Loucy (cell line): Measurements from ENCODE around the gene TUBB8B.
"Not testable (repeated sequence)": the region's sequence is repeated elsewhere in the genome, so short reads cannot be mapped to it uniquely, and the experiment has no call there.

Experiments
- CTCF ChIP-seq: fragments of 200-600 bp; sonication (generic); conservative IDR thresholded peaks from 2 replicates; pipeline ENCODE4 v1.5.1; 2014; ENCODE audit warnings: mild to moderate bottlenecking, antibody characterized with exemption, low read length
- EZH2phosphoT487 ChIP-seq: fragments of 200-600 bp; IDR thresholded peaks from 2 replicates; pipeline ENCODE4 v1.6.1; 2018; ENCODE audit warnings: antibody characterized with exemption, mild to moderate bottlenecking, moderate library complexity, borderline replicate concordance

- TF ChIP-seq CTCF, EZH2phosphoT487: not testable (repeated sequence)
These were observed 47.3 kb upstream of the TUBB8B start for GRCh38 chr18:96767-97131.
